Spleen (tissue), 11 donors: ENCODE data around the gene PRXL2C. TPM values are rescaled to one million over a fixed set of nuclear protein-coding genes. Genes with fewer than 3 reads are reported as not detected.

Experiments
- DNase-seq: peaks from one replicate; pipeline ENCODE4 v3.0.0-alpha.2; 2020
- H3K27ac ChIP-seq, 8 donors: fragments of 200-600 bp; sonication (generic) in 7 of 8; 1 replicate in 4 of 8; 2 replicates in 4 of 8; pipeline versions ENCODE4 v1.5.0 to v1.8.0; 2016 to 2021; ENCODE audit warnings: inconsistent platforms in 4 of 8, mild to moderate bottlenecking in 4 of 8, moderate library complexity in 1 of 8
- H3K27me3 ChIP-seq, 7 donors: fragments of 200-600 bp; sonication (generic) in 6 of 7; replicated peaks in 1 of 7; 1 replicate in 4 of 7; 2 replicates in 3 of 7; pipeline versions ENCODE4 v1.5.0 to v1.8.0; 2016 to 2021; ENCODE audit warnings: inconsistent platforms in 3 of 7, mild to moderate bottlenecking in 1 of 7
- H3K36me3 ChIP-seq, 6 donors: fragments of 200-600 bp; sonication (generic) in 5 of 6; 1 replicate in 4 of 6; 2 replicates in 2 of 6; pipeline versions ENCODE4 v1.5.0 to v1.8.0; 2016 to 2021; ENCODE audit warnings: inconsistent platforms in 2 of 6
- H3K4me1 ChIP-seq, 6 donors: fragments of 200-600 bp; sonication (generic) in 5 of 6; 1 replicate in 3 of 6; 2 replicates in 3 of 6; pipeline versions ENCODE4 v1.5.0 to v1.8.0; 2016 to 2021; ENCODE audit warnings: inconsistent platforms in 3 of 6
- H3K4me3 ChIP-seq, 8 donors: fragments of 200-600 bp; sonication (generic) in 7 of 8; 1 replicate in 4 of 8; 2 replicates in 4 of 8; pipeline versions ENCODE4 v1.5.0 to v1.8.0; 2016 to 2021; ENCODE audit warnings: inconsistent platforms in 4 of 8, mild to moderate bottlenecking in 4 of 8, moderate library complexity in 2 of 8
- H3K9me3 ChIP-seq, 8 donors: fragments of 200-600 bp; sonication (generic) in 7 of 8; 1 replicate in 4 of 8; 2 replicates in 4 of 8; pipeline versions ENCODE4 v1.5.0 to v1.8.0; 2016 to 2021; ENCODE audit warnings: inconsistent platforms in 4 of 8
- POLR2A ChIP-seq, 3 donors: fragments of 450-650 bp; IDR thresholded peaks; one replicate each; pipeline ENCODE4 v1.5.1; 2017; ENCODE audit warnings: antibody characterized with exemption in 3 of 3, mild to moderate bottlenecking in 1 of 3
- POLR2AphosphoS5 ChIP-seq, 3 donors: sonication (generic); formaldehyde crosslinking; IDR thresholded peaks; one replicate each; pipeline ENCODE4 v1.5.1; 2017; ENCODE audit warnings: antibody characterized with exemption in 3 of 3
- WGBS, 5 donors: extraction: QIAGEN DNeasy Blood & Tissue Kit in 3 of 5; methylation state at CpG; one replicate each; pipeline versions ENCODE4 v1.1.5 to v1.1.7; 2013 to 2018; 5-methylcytosine and 5-hydroxymethylcytosine counted together
- intact Hi-C: fragments of 100-400 bp; cut with DNase I; formaldehyde crosslinking; loops from one replicate; pipeline ENCODE4 v1.15.0; 2023; ENCODE audit warnings: low total_unique reads
- polyA plus RNA-seq, 3 donors: library from polyadenylated mRNA; stranded (reverse); fragments of 200-250 nt; gene quantifications; one replicate each; pipeline ENCODE4 v1.2.1, GENCODE V29; 2013
- total RNA-seq, 7 donors: library from RNA; depleted of rRNA in 3 of 7; stranded (reverse); fragments of >200 nt in 3 of 7; fragmentation: NEBNext Ultra II Directional in 4 of 7; extraction: Animal tissue kit (Norgen Biotek cat#: 25700) in 4 of 7; gene quantifications; one replicate each; pipeline versions ENCODE4 v1.1.0 to v1.2.1, GENCODE V29; 2016 to 2021
- TF ChIP-seq, protein P1 (sequence below), 11 experiments: fragments of 200-600 bp in 7 of 11; fragments of 450-650 bp in 4 of 11; sonication (generic) in 4 of 11; IDR thresholded peaks in 8 of 11; conservative IDR thresholded peaks in 3 of 11; 1 replicate in 7 of 11; 2 replicates in 4 of 11; pipeline versions ENCODE4 v1.4.0 to v1.8.0; 2016 to 2021; ENCODE audit warnings: antibody characterized with exemption in 11 of 11, inconsistent platforms in 4 of 11, mild to moderate bottlenecking in 1 of 11
- donor health status: healthy with polysubstance abuse.
- donor health status: DM: no; HTN: no; CAD: no; lungs with moderate emphysema.
- donor health status: DM: no; HTN: no; CAD: no.
- donor health status: Bipolar disorder and iron deficiency.
- donor health status: healthy.
- donor health status: DM: no; HTN: no; CAD: no.
- donor health status: DM: yes; HTN: yes; CAD: no.

PRXL2C gene
- total and polyA plus RNA-seq, 10 donors: 5.4 to 20.1 (median 14.2) TPM

DNA sequence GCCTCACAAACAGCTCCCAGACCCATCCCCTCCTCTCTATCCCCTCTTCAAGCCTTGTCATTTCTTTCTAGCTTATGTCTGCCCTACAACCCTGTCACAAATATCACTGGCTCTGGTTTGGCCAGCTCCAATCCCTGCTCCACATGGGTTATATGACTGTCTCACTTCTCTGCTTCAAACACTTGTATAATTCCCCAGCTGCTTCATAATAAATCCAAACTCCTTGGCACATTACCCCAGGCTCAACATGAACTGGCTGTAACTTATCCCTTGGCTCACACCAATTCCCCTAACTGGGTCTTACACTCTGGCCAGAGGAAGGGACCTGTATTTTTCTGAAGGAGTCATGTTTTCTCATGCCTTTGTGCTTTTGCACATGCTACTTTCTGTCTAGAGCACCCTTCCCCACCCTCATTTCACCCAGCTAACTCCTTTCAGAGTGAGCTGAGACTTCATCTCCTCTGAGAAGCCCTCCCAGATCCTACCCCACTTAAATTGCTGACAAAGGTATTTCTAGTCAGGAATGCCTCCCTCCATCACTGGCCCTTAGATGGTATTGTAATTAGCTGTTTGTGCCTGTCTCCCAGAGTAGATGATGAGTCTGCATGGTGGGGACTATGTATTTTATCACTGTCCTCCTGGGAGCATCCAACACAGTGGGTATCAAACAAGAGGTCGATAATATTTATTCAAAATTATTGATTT lies 5.3 kb downstream of the PRXL2C start:
- DNase-seq: no peak
- H3K4me1 ChIP-seq: peaks cover 0 to 22% (median 11%) of the 10 kb centered on the region in 6 donors
- TF ChIP-seq, protein P1, sequence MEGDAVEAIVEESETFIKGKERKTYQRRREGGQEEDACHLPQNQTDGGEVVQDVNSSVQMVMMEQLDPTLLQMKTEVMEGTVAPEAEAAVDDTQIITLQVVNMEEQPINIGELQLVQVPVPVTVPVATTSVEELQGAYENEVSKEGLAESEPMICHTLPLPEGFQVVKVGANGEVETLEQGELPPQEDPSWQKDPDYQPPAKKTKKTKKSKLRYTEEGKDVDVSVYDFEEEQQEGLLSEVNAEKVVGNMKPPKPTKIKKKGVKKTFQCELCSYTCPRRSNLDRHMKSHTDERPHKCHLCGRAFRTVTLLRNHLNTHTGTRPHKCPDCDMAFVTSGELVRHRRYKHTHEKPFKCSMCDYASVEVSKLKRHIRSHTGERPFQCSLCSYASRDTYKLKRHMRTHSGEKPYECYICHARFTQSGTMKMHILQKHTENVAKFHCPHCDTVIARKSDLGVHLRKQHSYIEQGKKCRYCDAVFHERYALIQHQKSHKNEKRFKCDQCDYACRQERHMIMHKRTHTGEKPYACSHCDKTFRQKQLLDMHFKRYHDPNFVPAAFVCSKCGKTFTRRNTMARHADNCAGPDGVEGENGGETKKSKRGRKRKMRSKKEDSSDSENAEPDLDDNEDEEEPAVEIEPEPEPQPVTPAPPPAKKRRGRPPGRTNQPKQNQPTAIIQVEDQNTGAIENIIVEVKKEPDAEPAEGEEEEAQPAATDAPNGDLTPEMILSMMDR (IDR thresholded peaks at IDR 0.05 in 8 of 11, conservative IDR thresholded peaks at IDR 0.05 in 3 of 11): no peak
- TF ChIP-seq POLR2AphosphoS5 (IDR thresholded peaks at IDR 0.05): no peak
- no peaks in the 10 kb centered on the region for H3K27me3 ChIP-seq
- no peak overlapping the region for H3K27ac ChIP-seq
- no peaks in the 10 kb centered on the region for H3K9me3 ChIP-seq
- peaks cover 0 to 76% (median 49%) of the 10 kb centered on the region in 6 donors for H3K36me3 ChIP-seq
- no peak overlapping the region for H3K4me3 ChIP-seq
- WGBS, 5 donors: 81 to 96% (median 90%) methylated on average over 1 of the region's 1 CpG
- intact Hi-C loops: loop anchor here (5.0 kb wide), 1 partner anchor 322 kb away; no protein-coding TSS in a partner anchor

DNA sequence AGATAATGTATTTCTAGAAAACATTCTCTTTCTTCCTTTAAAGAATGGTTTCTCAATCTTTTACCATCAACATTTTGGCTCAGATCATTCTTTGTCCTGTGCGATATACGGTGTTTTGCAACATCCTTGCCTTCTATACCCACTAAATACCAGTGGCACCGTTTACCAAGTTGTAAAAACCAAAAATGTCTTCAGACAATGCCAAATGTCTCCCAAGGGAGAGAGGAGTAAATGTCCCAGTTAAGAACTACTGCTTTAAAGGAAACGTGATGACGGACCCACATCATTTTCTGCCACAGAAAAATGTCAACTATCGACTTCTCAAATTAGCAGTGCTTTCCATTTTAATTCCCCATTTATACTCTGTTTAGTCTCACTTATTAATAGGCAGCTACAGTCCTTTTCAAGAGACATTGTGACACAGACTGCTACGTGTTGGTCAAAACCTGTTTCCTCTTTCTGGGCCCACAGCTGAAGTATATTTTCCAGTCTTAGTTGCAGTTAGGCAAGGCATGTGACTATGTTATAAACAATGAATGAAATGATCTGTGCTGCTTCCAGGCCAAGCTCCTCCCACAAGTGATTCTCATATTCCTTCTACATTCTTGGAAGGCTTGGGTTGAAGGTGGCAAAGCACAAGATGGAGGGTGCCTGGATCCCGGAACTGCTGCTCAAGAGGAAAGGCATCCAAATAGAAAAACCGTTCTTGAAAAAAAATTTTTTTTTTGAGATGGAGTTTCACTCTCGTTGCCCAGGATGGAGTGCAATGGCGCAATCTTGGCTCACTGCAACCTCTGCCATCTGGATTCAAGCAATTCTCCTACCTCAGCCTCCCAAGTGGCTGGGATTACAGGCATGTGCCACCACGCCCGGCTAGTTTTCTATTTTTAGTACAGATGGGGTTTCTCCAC lies 8.8 kb downstream of the PRXL2C start:
- peaks cover 0 to 100% (median 56%) of the 10 kb centered on the region in 6 donors for H3K36me3 ChIP-seq
- intact Hi-C loops: no loop called here
- no peaks in the 10 kb centered on the region for H3K9me3 ChIP-seq
- WGBS, 5 donors: 48 to 68% (median 57%) methylated on average over 13 of the region's 13 CpGs
- H3K4me1 ChIP-seq: peaks cover 0 to 8% (median 0%) of the 10 kb centered on the region in 6 donors
- H3K27me3 ChIP-seq: no peaks in the 10 kb centered on the region
- peak overlapping the region in 4 of 8 donors; percentile 20 to 63 (median 56) for H3K27ac ChIP-seq
- TF ChIP-seq POLR2A (IDR thresholded peaks at IDR 0.05) (no peak), POLR2AphosphoS5 (IDR thresholded peaks at IDR 0.05) (no peak)
- TF ChIP-seq, protein P1 (IDR thresholded peaks at IDR 0.05 in 8 of 11, conservative IDR thresholded peaks at IDR 0.05 in 3 of 11): no peak
- no peak overlapping the region for H3K4me3 ChIP-seq
- no peak for DNase-seq

DNA sequence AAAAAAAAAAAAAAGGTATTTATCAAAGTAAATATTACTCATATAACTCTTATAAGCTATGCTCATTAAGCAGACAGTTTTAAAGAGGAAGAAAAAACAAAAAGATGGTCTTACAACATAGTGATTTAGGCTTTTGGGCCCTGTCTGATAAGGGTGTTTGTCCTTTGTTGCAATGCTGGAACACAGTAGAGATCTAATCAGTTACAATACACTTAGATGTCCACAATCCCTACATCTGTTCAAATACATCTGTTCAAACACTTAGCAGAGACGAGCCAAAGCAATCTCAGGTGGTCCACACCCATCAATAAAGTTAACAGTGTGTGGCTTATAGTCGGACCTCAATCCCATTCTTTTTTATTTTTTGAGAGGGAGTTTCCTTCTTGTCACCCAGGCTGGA lies 11.0 kb downstream of the PRXL2C start:
- DNase-seq: no peak
- no peak for TF ChIP-seq POLR2AphosphoS5 (IDR thresholded peaks at IDR 0.05)
- no peak for TF ChIP-seq POLR2A (IDR thresholded peaks at IDR 0.05)
- TF ChIP-seq, protein P1 (IDR thresholded peaks at IDR 0.05 in 8 of 11, conservative IDR thresholded peaks at IDR 0.05 in 3 of 11): no peak
- Histone ChIP-seq H3K36me3 (peaks cover 0 to 95% (median 41%) of the 10 kb centered on the region in 6 donors), H3K9me3 (no peaks in the 10 kb centered on the region), H3K4me1 (peaks cover 0 to 8% (median 0%) of the 10 kb centered on the region in 6 donors), H3K27me3 (no peaks in the 10 kb centered on the region), H3K27ac (no peak overlapping the region), H3K4me3 (no peak overlapping the region)
- WGBS, 5 donors: 81 to 90% (median 86%) methylated on average over 2 of the region's 2 CpGs
- intact Hi-C loops: no loop called here

DNA sequence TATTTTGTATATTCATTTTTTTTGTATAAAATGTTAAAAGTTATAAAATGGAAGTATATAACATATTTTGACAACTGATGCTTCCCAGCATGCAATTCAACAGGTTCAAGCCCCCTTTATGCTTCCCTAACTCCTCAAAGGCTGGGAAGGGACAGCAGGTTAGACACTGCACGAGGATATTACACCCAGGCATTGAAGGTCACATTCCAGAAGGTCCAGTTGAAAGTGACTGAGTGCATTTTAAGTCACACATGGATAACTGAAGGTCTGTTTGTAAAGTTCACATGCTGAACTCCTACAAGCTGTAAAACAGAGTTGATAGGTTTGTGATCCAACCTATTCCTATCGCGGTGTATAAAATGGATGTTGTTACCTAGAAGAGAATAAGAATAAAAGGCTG lies 13.6 kb downstream of the PRXL2C start:
- Histone ChIP-seq H3K27me3 (no peaks in the 10 kb centered on the region), H3K9me3 (no peaks in the 10 kb centered on the region), H3K4me3 (no peak overlapping the region), H3K4me1 (peaks cover 0 to 8% (median 0%) of the 10 kb centered on the region in 6 donors), H3K36me3 (peaks cover 0 to 69% (median 28%) of the 10 kb centered on the region in 6 donors), H3K27ac (no peak overlapping the region)
- WGBS, 5 donors: 86 to 89% (median 88%) methylated on average over 3 of the region's 3 CpGs
- no peak for DNase-seq
- intact Hi-C loops: no loop called here
- TF ChIP-seq POLR2A (IDR thresholded peaks at IDR 0.05): no peak
- no peak for TF ChIP-seq POLR2AphosphoS5 (IDR thresholded peaks at IDR 0.05)
- TF ChIP-seq, protein P1 (IDR thresholded peaks at IDR 0.05 in 8 of 11, conservative IDR thresholded peaks at IDR 0.05 in 3 of 11): no peak
